ENCODE results near the gene HSPA6.
A peak's percentile ranks its signal among the peaks of the same experiment; 100 is the strongest.
"Not testable (repeated sequence)": the region's sequence is repeated elsewhere in the genome, so short reads cannot be mapped to it uniquely, and the experiment has no call there.

Gene HSPA6

DNA sequence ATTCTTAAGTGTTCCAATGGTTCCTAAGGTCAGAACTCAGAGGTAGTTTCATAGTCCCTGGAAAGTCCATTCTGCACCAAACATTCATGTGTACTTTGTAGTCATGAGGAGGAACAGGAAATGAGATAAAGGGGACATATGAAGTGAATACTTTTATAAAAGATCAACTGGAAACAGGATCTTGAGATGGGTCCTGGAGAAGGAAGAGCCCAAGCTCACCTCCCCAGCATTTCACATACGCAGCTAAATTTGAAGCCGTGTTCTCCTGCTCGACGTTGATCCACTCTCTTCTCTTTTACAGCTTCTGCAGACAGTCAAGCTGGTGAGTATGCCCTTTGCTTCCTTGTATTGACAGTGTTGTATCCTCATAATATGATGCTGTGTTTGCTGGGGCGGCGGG lies 18.7 kb upstream of the HSPA6 start:
- DNase-seq, result no peak

- no peak for DNase-seq
Measured at GRCh38 chr1:161506336-161507223, 17.8 kb upstream of the HSPA6 start.

DNA sequence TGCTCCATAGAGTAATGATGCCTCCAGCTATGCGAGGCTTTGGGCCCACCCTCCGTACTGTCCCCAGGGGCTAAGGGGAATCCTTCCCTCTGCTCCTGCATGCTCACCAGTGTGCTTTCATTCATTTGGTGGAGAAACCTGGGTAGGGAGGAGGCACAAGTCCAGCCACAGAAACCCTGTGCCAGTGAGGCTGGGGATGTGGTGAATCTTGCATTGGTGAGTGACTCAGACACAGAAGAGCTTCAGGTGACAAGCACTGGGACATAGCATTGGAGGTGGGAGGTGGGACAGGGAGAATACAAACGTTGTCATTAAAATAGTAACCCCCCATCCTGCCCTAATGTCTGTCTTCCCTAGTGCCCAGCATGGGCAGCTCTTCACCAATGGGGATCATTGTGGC lies 13.9 kb upstream of the HSPA6 start:
- DNase-seq, result no peak

- no peak for DNase-seq
Measured at GRCh38 chr1:161511018-161511755, 13.2 kb upstream of the HSPA6 start.

DNA sequence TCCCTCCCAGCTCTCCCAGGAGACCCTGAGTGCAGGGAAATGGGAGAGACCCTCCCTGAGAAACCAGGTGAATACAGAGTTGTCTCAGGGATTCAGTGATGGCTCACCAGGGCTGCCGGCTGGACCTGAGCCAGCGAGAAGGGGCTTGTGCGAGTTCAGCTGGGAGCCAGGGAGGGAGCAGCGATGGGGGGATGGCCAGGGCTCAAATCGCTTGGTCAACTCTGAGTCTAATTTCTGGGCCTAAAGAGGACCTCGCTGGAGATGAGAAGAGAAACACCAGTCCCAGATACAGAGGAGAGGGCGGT lies 12.6 kb upstream of the HSPA6 start:
- DNase-seq, result no peak

- not testable (repeated sequence) for DNase-seq
Measured at GRCh38 chr1:161512636-161513447, 11.5 kb upstream of the HSPA6 start.

GRCh38 chr1:161513448-161513780 lies 10.9 kb upstream of the HSPA6 start:
- not testable (repeated sequence) for DNase-seq

DNA sequence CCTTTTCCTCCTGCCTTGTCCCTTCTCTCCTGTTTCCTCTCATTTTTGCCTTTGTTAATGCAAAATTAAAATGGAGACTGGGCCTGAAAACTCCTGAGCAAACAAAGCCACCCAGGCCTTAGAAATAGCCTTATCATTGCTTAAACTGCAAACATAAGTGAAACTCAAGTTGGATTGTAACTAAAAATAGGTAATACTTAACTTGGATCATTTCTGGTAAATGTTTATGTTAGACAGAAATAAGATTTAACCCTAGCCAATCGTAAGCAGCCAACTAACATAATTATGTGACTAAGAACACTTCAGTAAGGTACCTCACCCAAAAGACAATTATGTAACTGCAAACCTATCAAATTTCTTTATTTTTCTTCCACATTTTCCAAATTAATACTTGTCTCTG lies 10.4 kb upstream of the HSPA6 start:
- not testable (repeated sequence) for DNase-seq

- DNase-seq, result not testable (repeated sequence)
Measured at GRCh38 chr1:161523041-161523816, 1.1 kb upstream of the HSPA6 start.

DNA sequence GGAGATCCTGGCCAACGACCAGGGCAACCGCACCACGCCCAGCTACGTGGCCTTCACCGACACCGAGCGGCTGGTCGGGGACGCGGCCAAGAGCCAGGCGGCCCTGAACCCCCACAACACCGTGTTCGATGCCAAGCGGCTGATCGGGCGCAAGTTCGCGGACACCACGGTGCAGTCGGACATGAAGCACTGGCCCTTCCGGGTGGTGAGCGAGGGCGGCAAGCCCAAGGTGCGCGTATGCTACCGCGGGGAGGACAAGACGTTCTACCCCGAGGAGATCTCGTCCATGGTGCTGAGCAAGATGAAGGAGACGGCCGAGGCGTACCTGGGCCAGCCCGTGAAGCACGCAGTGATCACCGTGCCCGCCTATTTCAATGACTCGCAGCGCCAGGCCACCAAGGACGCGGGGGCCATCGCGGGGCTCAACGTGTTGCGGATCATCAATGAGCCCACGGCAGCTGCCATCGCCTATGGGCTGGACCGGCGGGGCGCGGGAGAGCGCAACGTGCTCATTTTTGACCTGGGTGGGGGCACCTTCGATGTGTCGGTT lies 477 bp downstream of the HSPA6 start:
- DNase-seq, result not testable (repeated sequence)

DNA sequence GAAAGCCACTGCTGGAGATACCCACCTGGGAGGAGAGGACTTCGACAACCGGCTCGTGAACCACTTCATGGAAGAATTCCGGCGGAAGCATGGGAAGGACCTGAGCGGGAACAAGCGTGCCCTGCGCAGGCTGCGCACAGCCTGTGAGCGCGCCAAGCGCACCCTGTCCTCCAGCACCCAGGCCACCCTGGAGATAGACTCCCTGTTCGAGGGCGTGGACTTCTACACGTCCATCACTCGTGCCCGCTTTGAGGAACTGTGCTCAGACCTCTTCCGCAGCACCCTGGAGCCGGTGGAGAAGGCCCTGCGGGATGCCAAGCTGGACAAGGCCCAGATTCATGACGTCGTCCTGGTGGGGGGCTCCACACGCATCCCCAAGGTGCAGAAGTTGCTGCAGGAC lies 981 bp downstream of the HSPA6 start:
- DNase-seq, result not testable (repeated sequence)

DNA sequence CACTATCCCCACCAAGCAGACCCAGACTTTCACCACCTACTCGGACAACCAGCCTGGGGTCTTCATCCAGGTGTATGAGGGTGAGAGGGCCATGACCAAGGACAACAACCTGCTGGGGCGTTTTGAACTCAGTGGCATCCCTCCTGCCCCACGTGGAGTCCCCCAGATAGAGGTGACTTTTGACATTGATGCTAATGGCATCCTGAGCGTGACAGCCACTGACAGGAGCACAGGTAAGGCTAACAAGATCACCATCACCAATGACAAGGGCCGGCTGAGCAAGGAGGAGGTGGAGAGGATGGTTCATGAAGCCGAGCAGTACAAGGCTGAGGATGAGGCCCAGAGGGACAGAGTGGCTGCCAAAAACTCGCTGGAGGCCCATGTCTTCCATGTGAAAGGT lies 1.6 kb downstream of the HSPA6 start:
- not testable (repeated sequence) for DNase-seq

- DNase-seq, result not testable (repeated sequence)
Measured at GRCh38 chr1:161528550-161528949, 4.2 kb downstream of the HSPA6 start.

- DNase-seq, result not testable (repeated sequence)
Measured at GRCh38 chr1:161529463-161530104, 5.2 kb downstream of the HSPA6 start.

- peak; percentile 68 to 71 for DNase-seq
Measured at GRCh38 chr1:161530158-161530557, 5.8 kb downstream of the HSPA6 start.

GRCh38 chr1:161530671-161531641 lies 6.6 kb downstream of the HSPA6 start:
- peak; percentile 90 for DNase-seq

DNA sequence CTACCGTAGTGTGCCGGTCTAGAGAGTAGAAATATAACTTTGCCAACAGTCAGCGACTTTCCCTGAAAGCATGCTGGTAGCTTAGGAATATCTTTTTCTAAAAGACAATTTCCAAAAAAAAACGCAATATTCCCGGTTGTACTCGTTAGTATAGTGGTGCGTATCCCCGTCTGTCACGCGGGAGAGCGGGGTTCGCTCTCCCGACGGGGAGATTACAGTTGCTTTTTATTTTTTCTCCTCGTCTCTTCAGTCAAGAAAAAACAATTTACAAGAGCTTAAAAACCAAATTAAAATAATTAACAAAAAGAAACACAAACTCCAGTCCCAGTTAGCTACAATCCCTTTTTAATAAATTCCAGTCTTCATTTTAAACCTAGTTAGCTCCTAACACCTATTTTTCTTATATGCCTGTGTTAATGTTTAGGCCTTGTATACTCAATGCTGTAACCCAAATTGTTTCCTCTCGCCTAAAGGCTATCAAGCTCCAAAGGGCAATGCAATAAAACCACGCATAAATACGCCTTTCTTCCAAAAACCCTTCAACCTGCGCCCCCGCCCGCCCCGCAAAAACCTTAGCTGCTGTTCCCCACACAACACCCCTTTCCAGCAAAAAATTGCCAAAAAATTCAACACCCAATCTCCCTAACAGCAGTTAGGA lies 7.8 kb downstream of the HSPA6 start:
- DNase-seq, result no peak

GRCh38 chr1:161532644-161533567 lies 8.6 kb downstream of the HSPA6 start:
- not testable (repeated sequence) for DNase-seq
